ENCODE measurements around the gene TEAD3.
A peak's percentile ranks its signal among the peaks of the same experiment; 100 is the strongest.

TEAD3 gene

GRCh38 chr6:35512740-35513139 lies 15.9 kb upstream of the TEAD3 start, which contains the start of gene TULP1:
TULP1 (minus strand) TSS chr6:35512896; CDS start chr6:35512858, 38 bp downstream.
- DNase-seq (ENCODE audit: low spot score), result no peak

GRCh38 chr6:35512006-35512405 lies 15.1 kb upstream of the TEAD3 start:
- no peak for DNase-seq (ENCODE audit: low spot score)

DNA sequence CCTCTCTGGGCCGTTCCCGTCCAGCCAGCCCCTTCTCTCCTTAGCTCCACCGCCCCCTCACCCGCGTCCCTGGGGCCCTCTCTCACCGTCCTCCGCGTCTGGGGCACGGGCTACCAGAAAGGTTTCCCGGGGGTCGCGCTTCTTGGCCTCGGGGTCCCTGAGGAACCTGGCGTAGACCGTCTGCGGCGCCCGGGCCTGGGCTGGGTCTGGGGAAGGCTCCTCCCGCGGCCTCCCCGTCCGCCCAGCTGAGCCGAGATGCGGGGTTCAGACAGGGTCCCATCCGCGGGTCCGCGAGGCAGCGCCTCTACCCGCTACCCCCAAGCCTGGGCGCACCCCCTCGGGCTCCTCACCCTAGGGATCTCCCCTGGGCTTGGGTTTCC lies 14.7 kb upstream of the TEAD3 start:
- no peak for DNase-seq (ENCODE audit: low spot score)

GRCh38 chr6:35510916-35511561 lies 14.2 kb upstream of the TEAD3 start:
- no peak for DNase-seq (ENCODE audit: low spot score)

DNA sequence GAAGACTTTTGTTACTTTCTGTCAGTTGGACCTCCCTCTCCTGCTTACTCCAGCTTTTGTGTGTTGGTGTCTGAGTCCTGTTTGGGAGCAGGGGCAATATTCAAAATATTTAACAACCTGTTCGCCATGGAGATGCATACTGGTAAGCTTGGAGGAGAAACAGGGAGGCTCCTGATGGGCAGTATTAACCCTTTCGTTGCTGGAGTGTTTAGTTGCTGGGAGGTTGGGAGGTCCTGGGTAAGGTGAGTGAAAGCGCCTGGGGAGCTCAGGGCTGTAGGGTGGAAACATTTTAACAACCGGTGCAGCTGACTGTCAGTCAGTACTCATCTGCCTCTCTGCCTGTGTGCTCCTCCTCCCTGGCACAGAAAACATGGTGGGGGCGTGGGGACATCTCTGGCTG lies 11.7 kb upstream of the TEAD3 start:
- DNase-seq (ENCODE audit: low spot score), result no peak

- DNase-seq (ENCODE audit: low spot score), result no peak
These were observed 11.1 kb upstream of the TEAD3 start for GRCh38 chr6:35508027-35508426.

- DNase-seq (ENCODE audit: low spot score), result no peak
These were observed 10.3 kb upstream of the TEAD3 start for GRCh38 chr6:35507221-35507620.

DNA sequence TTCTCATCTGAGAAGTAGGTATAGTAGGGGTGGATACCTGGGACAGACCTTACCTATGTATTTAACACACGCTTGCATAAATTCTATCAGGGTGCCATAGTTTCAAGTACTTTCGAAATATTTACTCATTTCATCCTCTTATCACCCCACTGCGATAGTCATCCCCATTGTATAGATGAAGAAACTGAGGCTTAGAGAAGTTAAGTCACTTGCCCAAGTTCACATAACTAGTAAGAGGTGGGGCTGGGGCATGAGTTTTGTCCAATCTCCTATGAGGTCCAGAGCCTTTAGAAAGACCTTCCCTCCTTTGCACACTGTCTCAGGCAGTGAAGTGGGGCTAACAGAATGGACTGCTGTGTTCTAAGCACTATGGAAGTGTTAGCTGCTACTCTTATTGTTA lies 9.7 kb upstream of the TEAD3 start:
- DNase-seq (ENCODE audit: low spot score), result no peak

- no peak for DNase-seq (ENCODE audit: low spot score)
These were observed 9.1 kb upstream of the TEAD3 start for GRCh38 chr6:35505999-35506412.

- no peak for DNase-seq (ENCODE audit: low spot score)
These were observed 6.7 kb upstream of the TEAD3 start for GRCh38 chr6:35503534-35503933.

GRCh38 chr6:35501784-35502183 lies 4.9 kb upstream of the TEAD3 start:
- no peak for DNase-seq (ENCODE audit: low spot score)

GRCh38 chr6:35500782-35501181 lies 3.9 kb upstream of the TEAD3 start:
- no peak for DNase-seq (ENCODE audit: low spot score)

- no peak for DNase-seq (ENCODE audit: low spot score)
These were observed 2.5 kb upstream of the TEAD3 start for GRCh38 chr6:35499372-35499771.

GRCh38 chr6:35498422-35499067 lies 1.7 kb upstream of the TEAD3 start:
- no peak for DNase-seq (ENCODE audit: low spot score)

GRCh38 chr6:35497571-35498421 lies 917 bp upstream of the TEAD3 start:
- DNase-seq (ENCODE audit: low spot score), result peak; percentile 89

DNA sequence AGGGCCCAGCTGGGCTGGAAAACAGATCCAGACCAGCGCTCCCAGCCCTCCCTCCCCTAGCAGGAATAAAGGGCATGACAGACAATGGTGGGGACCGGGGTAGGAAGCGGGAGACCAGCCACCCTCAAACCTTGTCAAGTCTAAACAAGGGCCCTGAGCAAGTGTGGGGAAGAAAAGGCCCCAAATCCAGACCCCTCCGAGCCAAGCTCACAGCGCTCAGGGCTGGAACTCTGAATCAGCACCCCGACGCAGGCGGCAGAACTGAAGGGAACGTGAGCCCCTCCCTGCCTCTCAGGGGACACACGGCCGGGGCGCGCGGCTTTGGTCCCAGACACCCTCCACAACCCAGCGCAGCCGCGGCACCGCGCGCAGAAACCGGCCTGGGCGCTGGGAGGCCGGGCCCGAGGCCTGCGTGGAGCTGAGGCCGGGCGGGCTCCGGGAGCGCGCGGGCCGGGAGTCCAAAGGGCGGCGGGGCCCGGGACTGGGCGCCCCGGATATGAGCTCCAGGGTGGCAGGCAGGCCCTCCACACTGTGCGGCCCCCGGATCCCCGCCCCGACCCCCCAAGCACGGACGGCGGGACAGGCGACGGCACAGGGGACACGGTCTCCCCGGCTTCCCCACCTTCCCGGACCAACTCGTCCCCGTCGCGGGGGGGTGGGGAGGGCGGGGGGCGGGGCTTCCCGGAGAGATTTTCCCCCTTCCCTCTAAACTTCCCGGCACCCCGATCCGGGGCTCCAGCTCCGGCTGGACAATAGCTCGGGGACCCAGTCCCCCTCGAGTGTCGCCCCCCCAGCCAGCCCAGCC lies 641 bp downstream of the TEAD3 start:
- DNase-seq (ENCODE audit: low spot score), result no peak

DNA sequence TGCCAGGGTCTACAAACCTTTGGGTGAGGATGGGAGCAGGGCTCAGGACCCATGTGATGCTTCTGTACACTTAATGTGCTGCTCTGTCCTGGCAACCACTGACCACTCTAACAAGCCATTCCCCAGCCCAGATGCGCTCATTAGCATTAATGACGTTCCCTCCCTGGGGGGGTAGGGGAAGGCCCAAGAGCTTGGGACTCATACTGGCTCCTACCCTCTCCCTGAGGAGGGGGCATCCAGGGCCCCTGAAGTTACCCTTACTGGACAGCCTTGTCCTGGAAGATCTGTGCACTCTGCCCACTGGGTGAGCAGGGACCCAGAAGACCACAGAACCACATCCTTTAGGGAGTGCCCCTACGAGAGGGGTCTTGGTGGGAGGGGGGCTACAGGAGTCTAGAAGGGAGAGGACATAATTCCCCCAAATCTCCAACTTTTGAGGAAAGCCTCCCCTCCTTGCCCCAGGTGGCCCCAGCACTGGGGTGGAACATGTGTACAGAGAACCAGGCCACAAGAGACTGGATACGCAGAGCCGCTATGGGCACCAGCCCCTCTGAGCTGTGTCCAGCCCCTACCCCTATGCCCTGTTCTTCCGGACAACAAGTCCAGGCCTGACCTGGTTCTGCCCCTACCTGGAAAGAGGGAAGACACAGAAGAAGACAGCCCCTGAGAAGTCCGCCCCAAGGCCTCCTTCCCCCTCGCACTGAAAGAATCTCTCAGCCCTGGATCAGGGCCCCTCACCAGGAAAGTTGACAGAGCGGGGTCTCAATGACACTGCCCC lies 1.4 kb downstream of the TEAD3 start:
- no peak for DNase-seq (ENCODE audit: low spot score)

DNA sequence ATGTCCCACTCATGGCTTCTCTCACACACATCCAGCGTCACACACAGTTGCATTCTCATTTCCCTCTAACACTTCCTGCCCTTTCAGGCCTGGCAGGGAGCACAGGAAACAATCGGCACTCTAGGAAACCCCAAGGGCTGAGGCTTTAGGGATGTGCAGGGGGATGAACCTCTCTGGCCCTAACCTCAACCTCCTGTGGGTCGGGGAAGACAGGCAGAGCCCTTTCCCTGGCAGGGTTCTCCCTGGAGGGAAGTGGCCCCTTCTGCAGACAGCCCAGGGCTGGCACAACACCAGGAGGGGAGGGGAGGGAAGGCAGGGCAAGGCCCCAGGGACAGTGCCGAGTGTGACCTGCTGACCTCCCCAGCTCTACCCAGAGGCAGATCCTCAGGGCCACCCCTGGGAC lies 2.7 kb downstream of the TEAD3 start:
- DNase-seq (ENCODE audit: low spot score), result no peak

DNA sequence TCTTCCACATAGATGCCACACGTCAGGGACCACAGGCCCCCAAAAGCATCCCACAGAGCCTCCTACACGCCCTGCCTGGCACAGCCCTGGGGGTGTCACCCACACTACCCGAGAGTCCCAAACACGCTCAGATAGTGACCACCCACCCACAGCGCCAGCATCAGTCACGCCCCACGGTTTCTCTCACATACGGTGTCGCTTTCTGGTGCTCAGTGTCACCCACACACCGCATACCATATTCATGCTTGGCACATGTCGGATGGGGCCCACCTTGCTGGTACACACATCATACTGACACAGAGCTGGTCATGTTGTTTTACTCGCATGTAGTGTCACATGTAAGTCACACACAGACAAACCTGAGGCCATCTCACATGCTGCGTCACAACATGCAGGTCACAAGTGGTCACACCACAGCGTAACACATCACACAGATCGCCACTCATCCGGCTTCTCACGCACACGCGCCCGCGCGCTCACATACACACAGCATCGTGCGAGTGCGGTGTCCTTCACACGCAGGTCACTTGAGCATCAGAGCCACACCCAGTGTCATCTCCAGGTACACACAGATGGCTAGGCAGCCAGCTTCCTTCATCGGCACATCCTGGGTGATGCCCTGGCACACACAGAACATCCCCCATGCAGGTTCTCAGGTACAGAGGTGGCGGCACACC lies 3.4 kb downstream of the TEAD3 start:
- DNase-seq (ENCODE audit: low spot score), result no peak

- DNase-seq (ENCODE audit: low spot score), result no peak
These were observed 4.0 kb downstream of the TEAD3 start for GRCh38 chr6:35492974-35493284.
